GM21360 (cell line): Measurements from ENCODE around the gene PRLR.
A peak's percentile ranks its signal among the peaks of the same experiment; 100 is the strongest.

Experiments used
- ATAC-seq: cut with Tn5 transposase; IDR thresholded peaks from one replicate; pipeline ENCODE4 v1.9.1; 2021; ENCODE audit warnings: mild to moderate bottlenecking, moderate library complexity; ENCODE audit not compliant: unreplicated experiment

Gene PRLR

DNA sequence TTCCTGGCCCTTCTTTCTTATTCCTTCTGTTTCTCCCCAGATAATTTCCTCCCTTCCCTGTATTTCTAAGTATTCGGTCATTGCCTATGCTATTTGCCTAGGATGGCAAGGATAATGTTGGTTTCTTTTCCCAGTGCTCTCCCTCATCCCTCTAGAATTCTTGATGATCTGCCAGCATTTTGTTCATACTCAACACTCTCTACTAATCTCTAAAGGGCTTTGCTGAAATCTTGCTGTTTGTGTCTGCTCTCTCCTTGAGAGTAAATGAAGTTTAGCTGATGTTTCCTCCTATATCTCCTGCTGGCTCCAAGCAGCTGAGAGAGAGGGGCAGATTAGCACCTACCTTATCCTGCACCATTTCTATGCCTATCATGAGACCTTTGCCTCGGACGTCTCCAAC lies 220.6 kb downstream of the PRLR start:
- ATAC-seq, result no peak

GRCh38 chr5:35009019-35009418 lies 221.3 kb downstream of the PRLR start:
- no peak for ATAC-seq

GRCh38 chr5:35004771-35005170 lies 225.5 kb downstream of the PRLR start:
- no peak for ATAC-seq

GRCh38 chr5:35004200-35004599 lies 226.1 kb downstream of the PRLR start:
- ATAC-seq, result no peak

DNA sequence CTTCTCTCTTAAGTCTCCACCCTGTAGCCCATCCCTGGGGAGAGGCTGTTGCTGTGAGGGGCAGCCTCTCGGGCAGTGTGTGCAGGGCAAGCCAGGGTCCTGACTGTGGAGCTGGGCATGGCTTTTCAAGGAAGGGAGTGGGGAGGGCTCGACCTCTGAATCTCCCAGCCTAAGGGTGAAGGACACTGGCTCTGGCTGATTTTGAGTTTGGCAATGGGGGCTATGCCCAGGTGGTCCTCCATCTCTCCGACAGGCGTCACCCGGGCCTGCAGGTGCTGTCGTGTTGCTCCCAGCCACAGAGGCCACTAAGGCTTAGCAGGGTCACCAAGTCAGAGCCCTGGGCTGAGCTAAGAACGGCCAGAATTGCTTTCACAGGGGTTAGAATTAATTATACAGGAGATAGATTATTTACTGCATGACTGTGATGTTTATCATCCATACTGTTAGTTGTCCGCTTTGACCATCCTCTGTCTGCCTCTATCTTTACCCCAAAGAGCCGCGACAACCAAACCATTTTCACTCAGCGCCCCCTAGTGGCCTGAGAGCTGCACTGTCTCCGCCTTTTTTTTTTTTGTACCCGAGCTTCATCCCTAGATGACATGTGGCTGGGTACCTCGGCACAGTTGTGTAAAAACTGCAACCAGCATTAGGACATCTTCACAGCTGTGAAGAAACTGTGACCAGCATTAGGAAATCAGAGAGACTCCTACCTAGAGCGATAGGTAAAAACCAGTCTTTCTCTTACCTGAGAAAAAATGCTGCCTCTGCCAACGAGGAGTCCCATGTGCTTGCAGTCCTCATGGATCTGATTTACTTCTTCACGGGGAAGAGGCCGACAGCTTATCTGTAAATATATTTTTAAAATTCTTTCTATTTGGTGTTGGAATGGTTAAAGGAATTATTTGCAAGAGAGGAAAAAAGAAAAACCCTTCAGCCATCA lies 227.0 kb downstream of the PRLR start:
- ATAC-seq, result peak; percentile 79

DNA sequence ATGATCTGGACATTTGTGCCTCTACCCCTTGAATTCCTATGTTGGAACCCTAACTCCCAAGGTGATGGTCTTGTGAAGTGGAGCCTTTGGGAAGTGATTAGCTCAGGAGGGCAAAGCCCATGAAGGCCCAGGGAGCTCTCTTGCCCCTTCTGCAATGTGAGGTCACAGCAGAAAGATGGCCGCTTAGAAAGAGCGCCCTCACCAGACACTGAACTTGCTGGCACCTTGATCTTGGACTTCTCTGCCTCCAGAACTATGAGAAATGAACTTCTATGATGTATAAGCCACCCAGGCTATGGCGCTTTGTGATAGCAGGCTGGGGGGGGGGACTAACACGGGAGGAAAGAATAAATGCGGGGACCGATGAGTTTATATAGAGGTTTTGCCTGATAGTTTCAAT lies 227.8 kb downstream of the PRLR start:
- no peak for ATAC-seq

- no peak for ATAC-seq
These were observed 228.4 kb downstream of the PRLR start for GRCh38 chr5:35001842-35002241.
